NCI-H524 (cell line): ENCODE measurements around the gene TAS2R60.
"Not testable (repeated sequence)": the region's sequence is repeated elsewhere in the genome, so short reads cannot be mapped to it uniquely, and the experiment has no call there.

Experiments
- DNase-seq, 2 experiments: peaks; one replicate each; lab custom pipeline; 2025; lab: John Stamatoyannopoulos, UW

Gene TAS2R60, protein sequence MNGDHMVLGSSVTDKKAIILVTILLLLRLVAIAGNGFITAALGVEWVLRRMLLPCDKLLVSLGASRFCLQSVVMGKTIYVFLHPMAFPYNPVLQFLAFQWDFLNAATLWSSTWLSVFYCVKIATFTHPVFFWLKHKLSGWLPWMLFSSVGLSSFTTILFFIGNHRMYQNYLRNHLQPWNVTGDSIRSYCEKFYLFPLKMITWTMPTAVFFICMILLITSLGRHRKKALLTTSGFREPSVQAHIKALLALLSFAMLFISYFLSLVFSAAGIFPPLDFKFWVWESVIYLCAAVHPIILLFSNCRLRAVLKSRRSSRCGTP

DNA sequence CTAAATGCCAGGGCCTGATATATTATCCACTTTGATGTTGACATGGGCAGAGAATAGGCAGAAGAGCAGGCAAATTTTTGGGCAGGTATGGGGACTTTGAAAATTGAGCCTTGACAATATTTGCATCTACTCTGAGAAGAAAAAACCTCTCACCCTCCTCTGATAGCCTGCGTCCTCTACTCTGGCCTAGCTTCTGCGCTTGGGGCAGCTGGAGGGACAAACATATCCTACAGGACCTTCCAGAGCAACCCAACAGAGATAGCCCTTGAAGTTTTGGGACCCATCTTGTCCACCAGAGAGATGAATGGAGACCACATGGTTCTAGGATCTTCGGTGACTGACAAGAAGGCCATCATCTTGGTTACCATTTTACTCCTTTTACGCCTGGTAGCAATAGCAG is at the start of gene TAS2R60:
Gene TAS2R60 (plus strand): TSS at position 301 of the 400 bp plus-strand sequence. CDS start 0 bp downstream, at position 301.
- no peak for DNase-seq

DNA sequence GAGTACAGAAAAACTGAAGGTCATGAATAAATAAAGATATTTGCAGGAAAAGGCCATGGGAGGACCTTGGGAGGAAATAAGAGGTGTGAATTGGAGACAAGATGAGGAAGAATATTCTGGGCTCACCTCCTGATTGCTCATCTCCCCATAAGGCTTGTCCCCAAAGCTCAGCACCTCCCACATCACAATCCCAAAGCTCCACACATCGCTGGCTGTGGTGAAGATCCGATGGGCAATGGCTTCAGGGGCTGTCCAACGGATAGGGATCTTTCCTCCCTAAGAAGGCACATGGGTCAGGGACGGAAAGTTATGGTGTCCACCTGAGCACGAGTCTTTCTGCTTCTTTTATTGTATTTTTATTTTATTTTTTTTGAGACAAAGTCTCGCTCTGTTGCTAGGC is 49.2 kb upstream of the TAS2R60 start:
- DNase-seq = no peak

DNA sequence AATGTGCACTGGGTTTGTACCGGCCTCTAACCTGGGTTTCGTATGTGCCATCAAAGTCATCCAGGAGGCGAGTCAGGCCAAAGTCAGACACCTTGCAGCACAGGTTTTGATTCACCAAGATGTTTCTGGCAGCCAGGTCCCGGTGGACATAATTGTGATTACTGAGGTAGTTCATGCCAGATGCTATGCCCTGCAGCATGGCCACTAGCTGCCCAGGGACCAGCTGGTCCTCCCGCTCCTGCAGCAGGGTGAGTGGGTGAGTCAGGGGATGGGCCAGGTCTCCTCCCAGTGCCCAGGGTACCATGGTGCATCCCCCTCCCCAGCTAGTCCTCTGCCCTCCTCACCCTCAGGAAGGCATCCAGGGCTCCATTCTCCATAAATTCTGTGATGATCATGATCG is 48.5 kb upstream of the TAS2R60 start:
- DNase-seq = no peak

DNA sequence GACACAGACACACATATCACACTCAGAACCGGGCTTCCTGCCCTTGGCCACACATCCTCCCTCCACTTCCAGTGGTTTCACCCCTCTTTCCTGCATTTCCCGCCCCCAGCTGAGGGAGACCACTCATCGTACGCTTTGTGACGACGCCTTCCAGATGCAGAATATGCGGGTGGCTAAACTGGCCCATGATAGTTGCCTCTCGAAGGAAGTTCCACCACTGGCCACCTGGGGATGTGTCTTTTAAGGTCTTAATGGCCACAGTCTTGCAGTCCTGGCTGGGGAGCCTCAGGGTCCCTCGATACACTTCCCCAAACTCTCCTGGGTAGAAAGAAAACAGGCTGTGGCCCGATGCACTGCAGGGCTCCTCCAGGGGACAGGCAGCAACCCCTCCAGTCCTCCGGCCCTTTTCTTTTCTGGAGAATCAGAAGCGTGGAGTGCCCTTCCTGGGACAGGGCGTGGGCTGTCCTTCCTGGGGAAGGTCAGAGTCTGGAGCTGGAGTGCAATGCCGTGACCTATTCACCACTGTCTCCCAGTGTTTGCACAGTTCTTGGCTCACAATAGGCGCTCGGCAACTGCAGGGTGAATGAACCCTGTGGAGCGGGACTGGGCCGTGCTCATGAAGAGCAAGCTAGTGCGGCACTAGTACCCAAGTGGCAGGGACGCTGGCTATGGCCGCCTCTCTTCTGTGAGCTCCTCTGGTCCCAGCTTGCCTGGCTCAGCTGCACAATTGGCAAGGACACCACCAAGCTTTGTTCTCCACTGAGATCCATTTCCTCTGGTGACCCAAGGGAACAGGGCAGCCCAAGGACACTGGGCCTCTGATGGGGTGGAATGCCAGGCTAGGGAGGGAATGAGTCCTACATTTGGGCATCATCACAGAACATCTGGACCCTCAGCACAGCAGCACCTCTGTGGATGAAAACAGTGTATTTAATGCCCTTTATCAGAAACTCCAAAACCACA is 47.8 kb upstream of the TAS2R60 start:
- no peak for DNase-seq

DNA sequence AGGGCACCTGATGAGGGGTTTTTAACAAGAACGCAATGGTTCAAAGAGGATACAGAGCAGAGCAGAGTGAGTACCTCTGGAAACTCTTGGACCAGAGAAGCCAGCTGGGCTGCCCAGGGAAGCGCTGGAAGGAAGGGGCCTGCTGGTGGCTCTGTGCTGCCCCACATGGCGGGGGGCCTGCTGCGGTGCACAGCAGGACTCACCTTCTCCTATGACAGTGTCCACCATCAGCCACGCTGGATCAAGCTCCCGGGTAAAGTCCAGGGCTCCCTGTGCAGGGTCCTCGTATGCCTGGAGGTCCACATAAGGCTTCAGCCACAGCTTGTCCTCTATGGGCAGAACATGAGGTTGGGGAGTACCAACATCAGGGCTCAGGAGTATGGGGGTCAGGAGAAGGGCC is 47.1 kb upstream of the TAS2R60 start:
- no peak for DNase-seq

DNA sequence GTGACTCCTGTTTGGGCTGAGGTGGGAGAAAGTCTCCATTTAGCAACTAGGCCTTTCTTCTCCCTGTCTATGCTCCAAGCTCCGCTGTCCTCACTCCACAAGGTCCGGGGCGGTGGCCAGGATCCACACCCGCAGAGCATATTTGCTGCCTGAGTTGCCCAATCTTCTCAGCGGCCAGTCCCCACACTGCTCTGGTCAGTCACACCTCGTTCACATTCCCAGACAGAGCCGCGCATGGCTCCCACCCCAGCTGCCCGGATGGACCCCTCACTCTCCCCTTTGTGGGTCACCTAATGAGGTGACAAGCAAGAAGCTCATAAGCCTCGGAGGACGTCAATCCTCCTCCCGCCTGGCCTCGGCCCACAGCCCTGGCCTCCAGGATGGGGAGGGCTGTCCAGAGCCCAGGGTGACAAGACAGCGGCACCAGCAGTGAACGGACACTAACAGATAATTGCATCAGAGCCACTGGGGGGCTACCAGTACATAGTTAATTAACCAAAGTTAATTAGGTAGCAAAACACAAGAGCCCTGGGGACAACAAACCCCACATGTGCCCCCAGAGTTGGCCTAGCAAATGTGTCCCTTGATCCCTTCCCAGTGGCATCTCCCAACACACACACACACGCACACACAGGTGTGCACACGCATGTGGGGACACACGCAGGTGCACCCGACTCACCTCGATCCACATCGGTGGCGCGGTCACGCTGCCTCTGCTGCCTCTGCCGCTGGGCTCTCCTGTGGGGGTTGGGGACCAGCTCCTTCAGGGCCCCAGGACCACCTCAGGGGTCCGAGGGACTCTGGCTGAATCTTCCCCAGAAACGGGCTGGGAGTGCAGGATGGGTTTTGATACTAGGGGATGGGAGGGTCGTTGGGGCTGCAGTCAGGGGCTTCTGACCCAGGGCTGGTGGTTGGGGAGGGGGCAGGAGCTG is 46.4 kb upstream of the TAS2R60 start:
- no peak for DNase-seq

DNA sequence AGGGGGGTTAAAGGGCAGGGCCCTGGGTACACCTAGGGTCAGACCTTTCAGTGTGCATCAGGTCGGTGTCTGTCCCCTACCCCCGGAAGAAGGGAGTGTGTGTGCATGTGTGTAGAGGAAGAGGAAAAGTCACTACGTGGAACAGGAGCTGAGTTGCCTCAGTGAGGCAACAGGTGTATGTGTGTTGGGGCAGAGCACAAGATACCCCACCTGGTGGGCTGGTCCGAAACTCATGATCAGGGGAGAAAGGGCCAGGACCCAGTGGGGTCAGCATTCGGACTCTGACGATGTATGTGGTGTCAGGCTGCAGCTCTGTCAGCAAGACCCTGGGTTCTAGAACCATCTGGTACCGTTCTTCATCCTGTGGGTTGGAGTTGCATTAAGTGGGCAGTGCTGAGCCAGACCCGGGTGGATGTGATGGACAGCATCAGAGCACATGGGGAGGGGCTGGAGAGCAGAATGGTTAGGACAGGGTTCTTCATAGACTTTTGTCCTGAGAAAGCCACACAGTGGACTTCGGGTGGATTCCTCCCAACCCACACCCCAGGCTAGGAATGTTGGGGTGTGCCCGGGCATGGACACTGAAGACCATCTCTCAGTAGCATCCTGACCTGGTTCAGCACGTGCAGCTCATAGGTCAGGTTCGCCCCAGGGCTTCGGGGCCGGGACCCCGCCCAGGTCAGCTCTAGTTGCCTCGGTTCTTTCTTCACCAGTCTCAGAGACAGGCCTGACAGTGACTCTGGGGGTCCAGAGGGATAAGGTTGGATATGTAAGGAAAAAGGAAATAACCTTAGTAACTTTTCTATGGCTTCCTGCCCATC is 45.3 kb upstream of the TAS2R60 start:
- DNase-seq = no peak

DNA sequence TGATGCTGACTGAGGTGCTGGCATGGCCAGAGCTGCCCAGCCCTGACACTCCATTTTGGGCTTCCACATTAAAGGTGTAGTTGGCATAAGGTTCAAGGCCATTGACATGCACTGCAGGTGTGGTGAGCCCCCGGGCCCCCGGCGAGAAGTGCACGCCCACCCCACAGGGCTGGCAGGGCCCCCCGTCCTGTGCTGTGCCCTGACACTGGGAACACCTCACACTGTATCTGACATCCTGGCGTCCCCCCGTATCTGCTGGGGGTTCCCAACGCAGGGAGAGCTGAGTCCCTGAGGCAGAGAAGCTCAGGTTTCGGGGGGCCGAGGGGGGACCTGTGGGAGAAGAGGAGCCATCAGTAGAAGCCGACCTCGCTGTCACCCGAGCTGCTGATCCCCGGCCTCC is 44.6 kb upstream of the TAS2R60 start:
- no peak for DNase-seq

DNA sequence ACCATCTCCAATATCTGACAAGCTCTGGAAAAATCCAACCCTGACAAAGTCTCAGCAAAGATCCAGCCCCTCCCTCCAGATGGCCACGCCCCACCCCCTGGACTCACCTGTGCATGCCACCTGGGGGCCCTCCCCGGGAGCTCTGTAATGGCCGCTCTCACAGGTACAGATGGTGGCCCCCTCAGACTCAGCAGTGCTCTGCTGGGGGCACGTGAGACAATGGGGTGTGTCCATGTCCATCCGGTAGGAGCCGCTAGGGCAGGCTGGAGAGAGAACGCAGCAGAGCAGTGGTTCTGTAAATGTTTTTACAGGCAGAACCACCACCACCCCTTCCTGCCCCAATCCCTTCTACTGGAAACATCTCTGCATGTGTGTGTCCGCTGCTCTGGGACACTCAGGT is 44.1 kb upstream of the TAS2R60 start:
- no peak for DNase-seq

DNA sequence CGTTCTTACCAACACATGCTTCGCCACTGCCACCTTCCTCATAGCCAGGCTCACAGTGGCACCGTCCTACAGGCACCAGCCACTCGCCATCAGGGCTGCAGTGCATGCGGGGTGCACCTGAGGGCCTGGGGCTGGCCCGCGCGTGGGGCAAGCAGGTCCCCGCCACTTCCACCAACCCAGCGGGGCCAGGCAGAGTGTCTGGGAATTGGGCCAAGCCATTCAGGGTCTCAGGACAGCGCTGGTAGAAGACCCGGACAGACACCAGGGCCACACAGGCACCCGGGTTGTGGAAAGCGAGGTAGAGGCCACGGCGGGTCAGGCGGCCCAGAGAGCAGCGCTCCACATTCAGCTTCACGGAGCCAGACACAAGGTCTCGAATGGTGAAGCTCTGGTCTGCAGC is 43.6 kb upstream of the TAS2R60 start:
- DNase-seq = no peak

DNA sequence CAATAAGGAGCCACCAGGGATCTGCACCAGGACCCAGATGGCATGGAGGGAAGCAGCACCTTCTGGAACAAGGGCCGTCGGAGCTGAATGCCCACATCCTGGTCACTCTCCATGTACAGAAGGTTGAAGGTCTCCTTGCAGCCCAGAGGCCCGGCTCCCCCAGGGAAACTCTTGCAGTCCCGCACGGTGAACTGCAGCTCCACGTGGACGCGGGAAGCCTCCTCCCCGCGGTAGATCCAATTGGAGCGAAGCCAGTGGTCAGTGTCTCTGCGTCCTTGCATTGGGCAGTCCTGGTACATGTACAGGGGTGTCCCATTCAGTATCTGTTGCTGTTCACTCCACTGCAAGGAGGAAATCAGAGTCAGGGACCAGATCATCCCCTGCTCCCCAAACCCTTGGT is 42.0 kb upstream of the TAS2R60 start:
- DNase-seq = no peak

DNA sequence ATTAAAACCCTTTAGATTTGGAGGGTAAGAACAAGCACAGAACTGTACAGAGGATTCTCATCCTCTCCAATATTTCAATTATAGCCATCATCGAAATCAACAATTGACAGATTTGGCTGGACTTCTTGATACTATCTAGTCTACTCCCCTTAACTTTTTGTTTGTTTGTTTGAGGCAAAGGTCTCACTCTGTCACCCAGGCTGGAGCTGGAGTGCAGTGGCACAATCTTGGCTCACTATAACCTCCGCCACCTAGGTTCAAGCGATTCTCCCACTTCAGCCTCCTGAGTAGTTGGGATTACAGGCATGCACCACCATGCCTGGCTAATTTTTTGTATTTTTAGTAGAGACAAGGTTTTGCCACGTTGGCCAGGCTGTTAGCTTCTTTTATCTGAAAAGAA is 41.0 kb upstream of the TAS2R60 start:
- not testable (repeated sequence) for DNase-seq

DNA sequence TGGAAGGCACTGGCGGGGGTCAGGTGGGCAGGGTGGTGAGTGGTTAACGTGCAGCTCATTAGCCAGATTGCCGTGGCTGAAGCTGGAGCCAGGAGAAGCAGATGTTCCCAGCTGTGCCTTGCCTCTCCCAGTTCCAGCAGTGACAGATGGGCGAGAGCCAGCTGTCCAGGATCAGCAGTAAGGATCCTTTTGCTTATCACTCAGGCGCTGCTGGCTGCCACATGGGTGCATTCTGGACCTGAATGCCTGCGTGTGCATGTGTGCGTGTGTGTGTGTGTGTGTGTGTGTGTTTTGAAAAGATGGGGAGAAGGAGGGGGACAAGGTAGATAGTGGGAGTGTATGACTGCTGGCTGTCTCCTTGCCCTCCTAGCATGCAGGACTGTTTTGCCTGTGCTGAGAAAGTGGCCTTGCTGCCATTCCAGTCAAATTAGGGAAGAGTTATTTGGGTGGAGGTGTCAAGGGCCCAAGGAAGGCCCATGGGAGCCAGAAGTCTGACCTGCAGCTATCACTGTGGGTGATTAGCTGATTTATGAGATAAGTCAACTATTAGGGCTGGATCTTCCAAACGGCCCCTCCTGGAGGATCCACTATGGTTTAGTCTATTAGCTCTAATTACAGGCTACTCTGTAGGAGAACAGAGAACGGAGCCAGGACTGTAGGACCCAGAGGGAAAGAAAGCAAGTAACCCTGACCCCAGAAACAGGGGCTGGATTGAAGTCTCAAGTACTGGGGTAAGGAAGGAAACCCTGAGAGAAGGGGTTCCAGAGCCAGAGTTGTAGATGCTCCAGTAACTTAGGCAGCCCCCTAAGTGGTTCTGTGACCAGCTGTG is 37.9 kb upstream of the TAS2R60 start:
- peak; percentile 32 to 83 for DNase-seq

DNA sequence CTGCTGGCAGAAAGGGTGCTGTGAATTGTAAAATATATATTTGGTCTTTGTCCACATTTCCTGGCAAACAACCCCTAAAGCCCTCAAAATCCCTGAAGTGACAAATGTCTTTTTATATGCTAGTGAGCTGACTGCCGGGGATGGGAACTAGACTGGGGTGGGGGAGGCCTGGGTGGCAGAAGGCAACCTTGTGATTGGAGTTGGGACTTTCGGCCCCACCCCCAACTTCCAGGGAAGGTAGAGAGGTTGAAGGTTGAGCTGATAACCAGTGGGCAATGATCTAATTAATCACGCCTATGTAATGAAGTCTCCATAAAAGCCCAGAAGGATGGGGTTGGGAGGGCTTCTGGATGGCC is 37.3 kb upstream of the TAS2R60 start:
- DNase-seq = no peak

DNA sequence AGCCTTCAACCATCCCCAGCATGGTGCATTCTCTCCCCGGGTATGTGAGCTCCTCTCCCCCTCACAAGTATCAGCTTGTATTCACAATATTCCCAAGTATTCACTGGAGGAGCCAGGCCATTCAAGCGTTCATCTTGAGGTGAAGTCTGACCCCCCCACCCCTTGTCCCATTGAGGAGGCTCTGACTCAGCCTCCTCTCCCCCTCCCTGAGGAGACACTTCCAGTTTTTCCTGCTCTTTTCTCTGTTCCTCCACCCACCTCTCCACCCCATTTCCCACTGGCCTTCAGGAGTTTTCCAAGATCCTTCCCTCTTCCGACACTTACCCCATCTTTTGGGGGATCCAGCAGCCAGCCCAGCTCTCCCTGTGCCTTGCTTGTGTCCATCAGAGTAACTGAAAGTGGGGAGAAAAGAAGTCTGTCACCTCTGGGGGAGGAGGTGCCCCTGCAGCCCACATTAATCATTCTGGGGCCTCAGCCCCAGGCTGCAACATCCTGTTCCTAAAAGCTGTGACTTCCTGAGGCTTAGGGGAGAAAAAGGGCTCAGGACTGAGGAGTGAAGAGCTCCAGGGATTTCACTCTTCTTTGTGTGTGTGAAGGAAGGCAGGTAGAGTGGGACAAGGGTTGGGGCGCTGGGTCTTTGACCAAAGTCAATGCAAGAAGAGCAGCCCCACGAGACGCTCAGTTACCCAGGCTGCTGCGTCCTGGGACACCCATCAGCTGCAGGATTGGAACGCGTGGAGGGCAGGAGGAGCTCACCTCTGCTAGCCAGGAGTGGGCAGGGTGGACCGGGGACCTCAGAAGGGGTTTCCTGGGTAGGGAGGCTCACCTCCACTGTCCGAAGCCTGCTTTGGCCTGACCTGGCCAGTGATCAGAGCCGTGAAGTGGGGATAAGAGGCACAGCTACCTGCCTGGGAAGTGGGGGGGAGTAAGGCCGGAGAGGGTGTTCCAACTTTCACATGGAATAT is 35.7 kb upstream of the TAS2R60 start:
- DNase-seq = no peak

DNA sequence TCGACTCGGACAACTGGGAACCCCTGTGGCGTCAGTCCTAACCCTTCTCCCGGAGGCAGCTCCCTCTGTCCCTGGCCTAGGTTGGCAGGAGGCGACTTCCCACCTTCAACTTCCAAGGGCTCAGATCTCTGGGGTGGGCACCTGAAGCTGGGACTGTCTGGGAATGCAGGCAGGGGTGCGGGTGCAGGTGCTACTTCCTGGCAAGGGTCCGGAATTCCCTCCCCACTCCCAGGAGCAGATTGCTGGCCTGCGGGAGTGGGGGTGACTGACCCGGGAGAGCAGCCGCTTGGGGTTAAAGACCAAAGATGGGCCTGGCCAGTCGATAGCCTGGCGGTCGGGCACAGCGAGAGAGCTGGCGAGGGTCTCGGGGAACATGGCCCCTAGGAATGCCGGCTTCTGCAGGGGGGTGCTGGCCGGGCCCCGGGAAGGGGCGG is 35.0 kb upstream of the TAS2R60 start:
- no peak for DNase-seq

DNA sequence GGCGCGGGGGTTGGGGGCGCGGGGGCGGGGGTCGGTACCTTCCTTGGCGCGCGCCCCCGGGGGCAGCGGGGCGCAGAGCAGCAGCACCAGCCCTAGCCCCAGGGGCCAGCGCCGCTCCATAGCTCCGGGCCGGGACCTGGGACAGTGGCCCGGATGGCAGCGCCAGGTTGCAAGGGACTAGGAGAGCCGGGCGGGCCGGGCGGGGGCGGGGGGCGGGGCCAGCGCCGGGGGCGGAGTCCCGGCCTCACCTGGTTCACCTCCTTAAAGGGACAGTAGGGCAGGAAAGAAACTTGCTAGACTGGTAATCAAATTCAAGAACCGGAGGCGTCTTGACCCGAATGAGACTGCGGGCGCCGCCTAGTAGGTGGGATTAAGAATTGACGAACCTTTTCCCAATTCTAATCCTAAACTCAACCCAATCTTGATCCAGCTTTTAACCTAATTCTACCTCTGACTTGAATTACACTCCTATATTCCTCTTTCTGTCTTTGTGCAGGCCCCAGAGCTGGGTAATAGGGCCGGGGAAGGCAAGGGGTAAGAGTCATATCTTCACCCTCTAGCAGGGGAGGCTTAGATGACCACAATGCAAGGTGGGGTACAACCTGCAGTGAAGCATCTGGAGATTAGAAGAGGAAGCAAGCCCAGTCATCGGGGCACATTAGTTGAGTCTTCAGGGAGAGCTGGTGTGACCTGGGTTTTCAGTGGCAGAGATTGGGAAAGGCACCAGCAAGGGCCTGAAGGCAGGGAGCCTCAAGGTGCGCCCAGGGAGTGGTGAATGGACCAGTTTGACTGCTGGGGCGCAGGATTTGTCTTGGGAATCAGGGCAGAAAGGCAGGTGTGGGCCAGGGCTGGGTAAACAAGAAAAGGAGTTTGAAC is 34.3 kb upstream of the TAS2R60 start, which contains the start of gene EPHA1:
Gene EPHA1 (minus strand): TSS at position 171 of the 876 bp plus-strand sequence. CDS start 51 bp downstream, at position 120.
- DNase-seq = peak in 1 of 2 experiments; percentile 24

DNA sequence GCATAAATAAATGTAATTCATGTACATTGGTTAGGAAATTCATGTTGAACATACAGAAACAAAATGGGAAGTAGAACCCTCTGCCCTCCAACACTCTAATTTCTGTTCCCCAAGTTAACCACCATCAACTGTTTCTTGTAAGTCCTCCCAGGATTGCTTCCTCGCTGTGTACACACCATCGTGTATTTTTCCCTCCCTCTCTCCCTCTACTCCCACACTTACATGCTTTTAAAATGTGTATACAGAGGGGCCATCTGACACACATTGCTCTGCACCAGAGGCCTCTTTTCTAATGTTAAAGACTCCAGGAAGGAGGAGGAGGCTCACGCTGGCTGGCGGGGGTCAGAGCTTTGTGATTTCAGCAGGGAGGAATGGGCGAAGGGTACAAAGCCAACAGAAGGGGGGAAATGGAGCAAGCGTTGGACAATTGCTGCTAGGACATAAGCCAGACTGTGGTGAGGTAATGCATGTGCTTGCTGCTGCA is 32.7 kb upstream of the TAS2R60 start:
- DNase-seq = no peak
